Keratinocyte (primary cell): ENCODE data around the gene COL9A1. TPM values are rescaled to one million over a fixed set of nuclear protein-coding genes. Genes with fewer than 3 reads are reported as not detected.

Source experiments
- DNase-seq: peaks from one replicate; pipeline ENCODE4 v3.0.0-alpha.2; 2011; ENCODE audit warnings: low read depth, missing footprints, low spot score
- FAIRE-seq: peaks from 2 replicates; lab custom pipeline; 2011; peaks lifted over from hg19 to GRCh38; lab: Jason Lieb, UNC
- H2AFZ ChIP-seq: 2 replicates; pipeline ENCODE4 v1.6.0; 2012; ENCODE audit warnings: low read length, control low read depth, inconsistent platforms; ENCODE audit not compliant: control insufficient read depth
- H3K27ac ChIP-seq: 2 replicates; pipeline ENCODE4 v1.5.1; 2011; ENCODE audit warnings: low read length; ENCODE audit not compliant: control insufficient read depth, insufficient read depth
- H3K27me3 ChIP-seq: 3 replicates; pipeline ENCODE4 v1.6.0; 2011; ENCODE audit warnings: low read length; ENCODE audit not compliant: control insufficient read depth, insufficient read depth; ENCODE audit errors: extremely low read depth
- H3K36me3 ChIP-seq, 2 experiments: 2 replicates in 1 of 2; 3 replicates in 1 of 2; pipeline ENCODE4 v1.5.1; 2011; ENCODE audit warnings: low read length in 2 of 2, mild to moderate bottlenecking in 1 of 2; ENCODE audit not compliant: control insufficient read depth in 2 of 2, insufficient read depth in 2 of 2; ENCODE audit errors: extremely low read depth in 1 of 2
- H3K4me1 ChIP-seq: 3 replicates; pipeline ENCODE4 v1.5.1; 2011; ENCODE audit warnings: low read length; ENCODE audit not compliant: control insufficient read depth, insufficient read depth; ENCODE audit errors: extremely low read depth
- H3K4me2 ChIP-seq: 3 replicates; pipeline ENCODE4 v1.6.0; 2011; ENCODE audit warnings: low read depth, low read length; ENCODE audit not compliant: control insufficient read depth, insufficient read depth; ENCODE audit errors: extremely low read depth
- H3K4me3 ChIP-seq, 3 experiments: fragments of 200-600 bp in 1 of 3; sonication (generic) in 1 of 3; 2 replicates in 2 of 3; 3 replicates in 1 of 3; pipeline ENCODE4 v1.5.1; 2011 to 2016; ENCODE audit warnings: low read length in 3 of 3, mild to moderate bottlenecking in 3 of 3, control low read depth in 2 of 3, inconsistent platforms in 1 of 3, low read depth in 1 of 3, mixed read lengths in 1 of 3, mixed run types in 1 of 3, moderate library complexity in 1 of 3; ENCODE audit not compliant: control insufficient read depth in 2 of 3, insufficient read depth in 2 of 3; ENCODE audit errors: extremely low read depth in 1 of 3
- H3K79me2 ChIP-seq: 2 replicates; pipeline ENCODE4 v1.6.0; 2012; ENCODE audit warnings: low read length; ENCODE audit not compliant: control insufficient read depth, insufficient read depth
- H3K9ac ChIP-seq: 3 replicates; pipeline ENCODE4 v1.6.0; 2011; ENCODE audit warnings: low read length; ENCODE audit not compliant: control insufficient read depth, insufficient read depth; ENCODE audit errors: extremely low read depth
- H3K9me1 ChIP-seq: 3 replicates; pipeline ENCODE4 v1.6.0; 2011; ENCODE audit warnings: low read length; ENCODE audit not compliant: control insufficient read depth, insufficient read depth; ENCODE audit errors: extremely low read depth
- H3K9me3 ChIP-seq: 2 replicates; pipeline ENCODE4 v1.5.1; 2012; ENCODE audit warnings: low read depth, low read length; ENCODE audit not compliant: control insufficient read depth
- H4K20me1 ChIP-seq: 3 replicates; pipeline ENCODE4 v1.6.0; 2011; ENCODE audit warnings: low read length; ENCODE audit not compliant: control insufficient read depth, insufficient read depth; ENCODE audit errors: extremely low read depth
- EZH2 ChIP-seq: IDR thresholded peaks from one replicate; pipeline ENCODE4 v1.6.1; 2012; ENCODE audit warnings: inconsistent platforms, mild to moderate bottlenecking, low read length, moderate library complexity
- dilution Hi-C: fragments of 300-500 bp; cut with MboI; formaldehyde crosslinking; loops from one replicate; pipeline ENCODE4 v1.7.0; 2020; ENCODE audit warnings: low sequenced_read_pairs; ENCODE audit not compliant: extremely low pct_ligation_motif_present
- polyA plus RNA-seq, 5 experiments: library from polyadenylated mRNA; depleted of rRNA in 3 of 5; stranded (reverse) in 3 of 5; stranded (forward) in 1 of 5; unstranded in 1 of 5; fragments of >200 nt; gene quantifications; 1 replicate in 1 of 5; 2 replicates in 3 of 5; 3 replicates in 1 of 5; pipeline versions ENCODE4 v1.2.1 to v1.2.3, GENCODE V29; 2011 to 2012; ENCODE audit warnings: missing spikeins in 2 of 5, low read depth in 1 of 5, low replicate concordance in 1 of 5
- TF ChIP-seq, protein P1 (sequence below), 3 experiments: IDR thresholded peaks in 1 of 3; conservative IDR thresholded peaks in 1 of 3; optimal IDR thresholded peaks in 1 of 3; 2 replicates in 2 of 3; 3 replicates in 1 of 3; pipeline versions ENCODE3 to v1.5.1; 2011; ENCODE audit warnings: low read length in 3 of 3, mild to moderate bottlenecking in 3 of 3, moderate library complexity in 2 of 3, control low read depth in 1 of 3, inconsistent platforms in 1 of 3; ENCODE audit not compliant: insufficient read depth in 2 of 3; ENCODE audit errors: extremely low read depth in 1 of 3

Gene COL9A1
- polyA plus RNA-seq, 1 donor (not counting 4 experiments of a cell fraction or from before 2014, with no cell fraction given), result not detected

- peaks cover 36% of the 10 kb centered on the region for H3K27me3 ChIP-seq
- H3K4me2 ChIP-seq, result no peak overlapping the region
- H3K9ac ChIP-seq, result no peak overlapping the region
- DNase-seq (no peak), FAIRE-seq (no peak)
- no peaks in the 10 kb centered on the region for H3K9me3 ChIP-seq
- no peak overlapping the region for H3K27ac ChIP-seq
- no peaks in the 10 kb centered on the region for H4K20me1 ChIP-seq
- H2AFZ ChIP-seq, result no peak overlapping the region
- no peaks in the 10 kb centered on the region for H3K79me2 ChIP-seq
- no peaks in the 10 kb centered on the region for H3K36me3 ChIP-seq
- no peaks in the 10 kb centered on the region for H3K9me1 ChIP-seq
- H3K4me1 ChIP-seq, result no peaks in the 10 kb centered on the region
- TF ChIP-seq EZH2, result no peak
- TF ChIP-seq, protein P1, sequence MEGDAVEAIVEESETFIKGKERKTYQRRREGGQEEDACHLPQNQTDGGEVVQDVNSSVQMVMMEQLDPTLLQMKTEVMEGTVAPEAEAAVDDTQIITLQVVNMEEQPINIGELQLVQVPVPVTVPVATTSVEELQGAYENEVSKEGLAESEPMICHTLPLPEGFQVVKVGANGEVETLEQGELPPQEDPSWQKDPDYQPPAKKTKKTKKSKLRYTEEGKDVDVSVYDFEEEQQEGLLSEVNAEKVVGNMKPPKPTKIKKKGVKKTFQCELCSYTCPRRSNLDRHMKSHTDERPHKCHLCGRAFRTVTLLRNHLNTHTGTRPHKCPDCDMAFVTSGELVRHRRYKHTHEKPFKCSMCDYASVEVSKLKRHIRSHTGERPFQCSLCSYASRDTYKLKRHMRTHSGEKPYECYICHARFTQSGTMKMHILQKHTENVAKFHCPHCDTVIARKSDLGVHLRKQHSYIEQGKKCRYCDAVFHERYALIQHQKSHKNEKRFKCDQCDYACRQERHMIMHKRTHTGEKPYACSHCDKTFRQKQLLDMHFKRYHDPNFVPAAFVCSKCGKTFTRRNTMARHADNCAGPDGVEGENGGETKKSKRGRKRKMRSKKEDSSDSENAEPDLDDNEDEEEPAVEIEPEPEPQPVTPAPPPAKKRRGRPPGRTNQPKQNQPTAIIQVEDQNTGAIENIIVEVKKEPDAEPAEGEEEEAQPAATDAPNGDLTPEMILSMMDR (optimal IDR thresholded peaks at IDR 0.05 in 1 of 3, IDR thresholded peaks at IDR 0.05 in 1 of 3, conservative IDR thresholded peaks at IDR 0.05 in 1 of 3; ENCODE audit: extremely low read depth in 1 of 3, insufficient read depth in 2 of 3, low read length in 3 of 3), result no peak
- dilution Hi-C loops, result no loop called here
- no peak overlapping the region for H3K4me3 ChIP-seq
These were observed 10.7 kb downstream of the COL9A1 start for GRCh38 chr6:70292193-70292592.

- Histone ChIP-seq H3K9ac (no peak overlapping the region), H3K4me1 (no peaks in the 10 kb centered on the region), H3K9me3 (no peaks in the 10 kb centered on the region), H3K4me3 (no peak overlapping the region), H3K27ac (no peak overlapping the region), H3K4me2 (no peak overlapping the region), H2AFZ (no peak overlapping the region), H3K36me3 (no peaks in the 10 kb centered on the region), H4K20me1 (no peaks in the 10 kb centered on the region), H3K27me3 (peaks cover 25% of the 10 kb centered on the region), H3K9me1 (no peaks in the 10 kb centered on the region), H3K79me2 (no peaks in the 10 kb centered on the region)
- dilution Hi-C loops, result no loop called here
- FAIRE-seq (no peak), DNase-seq (no peak)
- TF ChIP-seq, protein P1 (optimal IDR thresholded peaks at IDR 0.05 in 1 of 3, IDR thresholded peaks at IDR 0.05 in 1 of 3, conservative IDR thresholded peaks at IDR 0.05 in 1 of 3; ENCODE audit: extremely low read depth in 1 of 3, insufficient read depth in 2 of 3, low read length in 3 of 3), result peak in 1 of 3 experiments; percentile 4
- no peak for TF ChIP-seq EZH2
These were observed 13.6 kb downstream of the COL9A1 start for GRCh38 chr6:70289299-70289698.
